HepG2 (cell line): ENCODE data around the gene DAB2IP. TPM values are rescaled to one million over a fixed set of nuclear protein-coding genes. Genes with fewer than 3 reads are reported as not detected.

ENCODE experiments used
- ATAC-seq: fragments of 200-7000 bp; cut with Tn5 transposase; 3 replicates; pipeline ENCODE4 v1.9.1; 2020; ENCODE audit warnings: mild to moderate bottlenecking, moderate library complexity
- BruUV-seq: library from RNA; stranded (reverse); fragments of 400-500 nt; replicated peaks from 2 replicates; lab custom pipeline; 2021; lab: Mats Ljungman, UMichigan
- CTCF ChIA-PET: fragments of 300-600 bp; formaldehyde crosslinking; extraction: SDS; loops from one replicate; lab custom pipeline; 2021; ENCODE audit warnings: low total read pairs, inconsistent platforms, low intra/inter-chr PET ratio; lab: Yijun Ruan, JAX
- POLR2A ChIA-PET: fragments of 350-600 bp; sonication (Branson Sonifier 250); formaldehyde crosslinking; loops from one replicate; lab custom pipeline; 2020; ENCODE audit warnings: antibody characterized with exemption, inconsistent platforms; lab: Yijun Ruan, JAX
- DNase-seq: peaks from one replicate; pipeline ENCODE4 v3.0.0-alpha.2; 2015; ENCODE audit warnings: low spot score
- FAIRE-seq: peaks from 3 replicates; lab custom pipeline; 2011; peaks lifted over from hg19 to GRCh38; lab: Jason Lieb, UNC
- H2AFZ ChIP-seq: one replicate; pipeline ENCODE4 v1.6.1; 2011; ENCODE audit warnings: low read length, inconsistent platforms
- H3K27ac ChIP-seq: fragments of 300-600 bp; 3 replicates; pipeline ENCODE4 v1.8.0; 2011; ENCODE audit warnings: mixed run types, mild to moderate bottlenecking, mixed read lengths, low read length, inconsistent platforms; ENCODE audit not compliant: insufficient read depth; ENCODE audit errors: extremely low read length
- H3K27me3 ChIP-seq, 2 experiments: fragments of 200-600 bp in 1 of 2; 2 replicates in 1 of 2; 3 replicates in 1 of 2; pipeline versions ENCODE4 v1.6.0 to v1.8.0; 2011; ENCODE audit warnings: low read length in 2 of 2, mild to moderate bottlenecking in 2 of 2, moderate library complexity in 2 of 2, inconsistent platforms in 1 of 2; ENCODE audit not compliant: insufficient read depth in 2 of 2, control insufficient read depth in 1 of 2
- H3K36me3 ChIP-seq, 2 experiments: fragments of 200-600 bp in 1 of 2; replicated peaks in 1 of 2; 2 replicates in 1 of 2; 3 replicates in 1 of 2; pipeline versions ENCODE4 v1.5.1 to v1.8.0; 2011; ENCODE audit warnings: low read length in 2 of 2, inconsistent platforms in 1 of 2; ENCODE audit not compliant: insufficient read depth in 2 of 2, control insufficient read depth in 1 of 2
- H3K4me1 ChIP-seq: 2 replicates; pipeline ENCODE4 v1.5.1; 2012; ENCODE audit warnings: low read length, inconsistent platforms; ENCODE audit not compliant: insufficient read depth
- H3K4me2 ChIP-seq: 2 replicates; pipeline ENCODE4 v1.6.0; 2011; ENCODE audit warnings: low read depth, low read length, inconsistent platforms
- H3K4me3 ChIP-seq, 3 experiments: fragments of 200-600 bp in 1 of 3; sonication (generic), shearing (Covaris generic) in 1 of 3; replicated peaks in 1 of 3; 2 replicates each; pipeline ENCODE4 v1.5.1; 2011 to 2016; ENCODE audit warnings: low read length in 3 of 3, inconsistent platforms in 2 of 3, low read depth in 2 of 3, mild to moderate bottlenecking in 2 of 3, control low read depth in 1 of 3, mixed read lengths in 1 of 3; ENCODE audit not compliant: insufficient read depth in 1 of 3
- H3K79me2 ChIP-seq: one replicate; pipeline ENCODE4 v1.6.1; 2011; ENCODE audit warnings: low read length, inconsistent platforms; ENCODE audit not compliant: insufficient read depth
- H3K9ac ChIP-seq: 2 replicates; pipeline ENCODE4 v1.6.0; 2011; ENCODE audit warnings: mild to moderate bottlenecking, low read depth, low read length, inconsistent platforms; ENCODE audit not compliant: insufficient read depth
- H3K9me3 ChIP-seq: 2 replicates; pipeline ENCODE4 v1.5.1; 2012; ENCODE audit warnings: mild to moderate bottlenecking, low read length
- H4K20me1 ChIP-seq: 2 replicates; pipeline ENCODE4 v1.6.0; 2011; ENCODE audit warnings: inconsistent platforms, mild to moderate bottlenecking, low read length, moderate library complexity; ENCODE audit not compliant: insufficient read depth
- MTF2 ChIP-seq: sonication (generic); formaldehyde crosslinking; IDR thresholded peaks from 2 replicates; pipeline ENCODE4 v1.5.0; 2020; ENCODE audit warnings: missing genetic modification reagents, borderline replicate concordance
- MYC ChIP-seq: sonication (generic); formaldehyde crosslinking; IDR thresholded peaks from 2 replicates; pipeline ENCODE4 v1.9.0; 2021; ENCODE audit warnings: missing genetic modification reagents, borderline replicate concordance
- PHF8 ChIP-seq: sonication (generic); formaldehyde crosslinking; IDR thresholded peaks from 2 replicates; pipeline ENCODE4 v1.5.0; 2020; ENCODE audit warnings: missing genetic modification reagents
- REPIN1 ChIP-seq: sonication (generic); formaldehyde crosslinking; IDR thresholded peaks from 2 replicates; pipeline ENCODE4 v1.8.0; 2022; ENCODE audit warnings: missing genetic modification reagents, low read depth, mild to moderate bottlenecking, borderline replicate concordance
- TGIF2 ChIP-seq: IDR thresholded peaks from 2 replicates; pipeline ENCODE4 v1.6.1; 2016; ENCODE audit warnings: control low read depth, missing compliant biosample characterization
- ZNF878 ChIP-seq: sonication (generic); formaldehyde crosslinking; IDR thresholded peaks from 2 replicates; pipeline ENCODE4 v1.8.1; 2023; ENCODE audit warnings: mild to moderate bottlenecking, missing genetic modification reagents, moderate library complexity
- WGBS: methylation state at CpG from one replicate; pipeline ENCODE4 v1.1.6; 2017; ENCODE audit warnings: low lambda C conversion rate; 5-methylcytosine and 5-hydroxymethylcytosine counted together
- in situ Hi-C: cut with HindIII; loops from 2 replicates; pipeline ENCODE4 v1.10.0; 2017; ENCODE audit warnings: low pct_unique_long_range_greater_than_20kb; ENCODE audit not compliant: extremely low pct_ligation_motif_present
- intact Hi-C: fragments of 100-400 bp; cut with micrococcal nuclease; formaldehyde crosslinking; loops from one replicate; pipeline ENCODE4 v1.10.0; 2022; ENCODE audit not compliant: unreplicated experiment
- polyA plus RNA-seq, 8 experiments: library from polyadenylated mRNA; depleted of rRNA in 3 of 8; stranded (reverse) in 7 of 8; unstranded in 1 of 8; fragments of >200 nt; fragmentation: Illumina TruSeq in 4 of 8; extraction: Trizol in 4 of 8; gene quantifications; 2 replicates each; pipeline versions ENCODE4 v1.2.1 to v1.2.3, GENCODE V29; 2011 to 2016; ENCODE audit warnings: low read depth in 4 of 8, missing spikeins in 1 of 8, mixed read lengths in 1 of 8; ENCODE audit not compliant: insufficient read depth in 1 of 8
- total RNA-seq, 5 experiments: library from RNA; depleted of rRNA; stranded (reverse); fragments of >200 nt; fragmentation: Illumina TruSeq; extraction: Trizol; gene quantifications; 2 replicates each; pipeline ENCODE4 v1.2.3, GENCODE V29; 2016; ENCODE audit warnings: low read depth in 1 of 5
- TF ChIP-seq, protein P1 (sequence below): sonication (generic); formaldehyde crosslinking; IDR thresholded peaks from 2 replicates; pipeline ENCODE4 v1.4.0; 2020; ENCODE audit warnings: mild to moderate bottlenecking, missing genetic modification reagents
- TF ChIP-seq, protein P2 (sequence below): IDR thresholded peaks from 2 replicates; pipeline ENCODE4 v1.6.1; 2016; ENCODE audit warnings: low read depth, control low read depth

DAB2IP gene
- total and polyA plus RNA-seq, 2 of the 13 experiments (the other 11 are each of a cell fraction or from before 2014, with no cell fraction given): 25.3 to 37.9 TPM

DNA sequence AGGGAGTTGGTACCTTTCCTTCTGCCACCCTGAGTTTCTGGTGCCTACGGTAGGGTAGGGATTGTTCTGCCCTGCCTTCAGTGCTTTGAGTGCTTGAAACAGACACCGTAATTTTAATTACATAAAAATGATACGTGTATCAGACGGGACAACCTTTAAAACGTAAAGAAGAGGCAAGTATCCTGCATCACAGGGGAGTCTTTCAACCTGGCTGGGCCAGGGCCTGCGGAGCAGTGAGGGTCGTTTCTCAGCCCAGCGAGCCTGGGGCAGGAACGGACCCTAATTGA is 483 bp upstream of the DAB2IP start:
- Histone ChIP-seq H3K27me3 (peaks cover 0 to 11% of the 10 kb centered on the region in 2 experiments; a peak in 2 of 5 replicates), H3K79me2 (no peaks in the 10 kb centered on the region), H4K20me1 (no peaks in the 10 kb centered on the region; the same call in 1 of the 2 replicates), H3K9ac (peak overlapping the region; percentile 47; the same call in 1 of the 2 replicates), H3K36me3 (no peaks in the 10 kb centered on the region), H3K9me3 (no peaks in the 10 kb centered on the region), H3K4me1 (peaks cover 59% of the 10 kb centered on the region), H3K4me3 (peak overlapping the region; percentile 65 to 77 (median 67)), H3K4me2 (peak overlapping the region; percentile 96), H3K27ac (no peak overlapping the region), H2AFZ (no peak overlapping the region)
- ChIA-PET POLR2A (interaction anchor here (1.1 to 1.6 kb wide), 3 partner anchors 10 to 100 kb away, joined by 3 to 13 read pairs (median 3); no protein-coding TSS in a partner anchor), CTCF (no interaction called here)
- TF ChIP-seq TGIF2 (CRISPR knock-in tag) (0 out of 2 replicates have a peak, but pooled peaks have one; percentile 22), REPIN1 (CRISPR knock-in tag) (0 out of 2 replicates have a peak, but pooled peaks have one; percentile 9), MYC (CRISPR knock-in tag) (no peak), PHF8 (CRISPR knock-in tag) (peak; percentile 7; the same call in 1 of the 2 replicates), ZNF878 (CRISPR knock-in tag) (no peak), MTF2 (CRISPR knock-in tag) (no peak)
- TF ChIP-seq, protein P1, sequence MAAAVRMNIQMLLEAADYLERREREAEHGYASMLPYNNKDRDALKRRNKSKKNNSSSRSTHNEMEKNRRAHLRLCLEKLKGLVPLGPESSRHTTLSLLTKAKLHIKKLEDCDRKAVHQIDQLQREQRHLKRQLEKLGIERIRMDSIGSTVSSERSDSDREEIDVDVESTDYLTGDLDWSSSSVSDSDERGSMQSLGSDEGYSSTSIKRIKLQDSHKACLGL (CRISPR knock-in tag): no peak
- TF ChIP-seq, protein P2, sequence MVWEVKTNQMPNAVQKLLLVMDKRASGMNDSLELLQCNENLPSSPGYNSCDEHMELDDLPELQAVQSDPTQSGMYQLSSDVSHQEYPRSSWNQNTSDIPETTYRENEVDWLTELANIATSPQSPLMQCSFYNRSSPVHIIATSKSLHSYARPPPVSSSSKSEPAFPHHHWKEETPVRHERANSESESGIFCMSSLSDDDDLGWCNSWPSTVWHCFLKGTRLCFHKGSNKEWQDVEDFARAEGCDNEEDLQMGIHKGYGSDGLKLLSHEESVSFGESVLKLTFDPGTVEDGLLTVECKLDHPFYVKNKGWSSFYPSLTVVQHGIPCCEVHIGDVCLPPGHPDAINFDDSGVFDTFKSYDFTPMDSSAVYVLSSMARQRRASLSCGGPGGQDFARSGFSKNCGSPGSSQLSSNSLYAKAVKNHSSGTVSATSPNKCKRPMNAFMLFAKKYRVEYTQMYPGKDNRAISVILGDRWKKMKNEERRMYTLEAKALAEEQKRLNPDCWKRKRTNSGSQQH (CRISPR knock-in tag): no peak
- intact Hi-C loops (no loop called here), in situ Hi-C loops (no loop called here)
- BruUV-seq: no TSS peak
- FAIRE-seq: no peak
- no peak for ATAC-seq
- WGBS: 0% methylated on average over 8 of the region's 9 CpGs
- no peak for DNase-seq
